ENCODE results near the gene FLYWCH1.

FLYWCH1 gene

DNA sequence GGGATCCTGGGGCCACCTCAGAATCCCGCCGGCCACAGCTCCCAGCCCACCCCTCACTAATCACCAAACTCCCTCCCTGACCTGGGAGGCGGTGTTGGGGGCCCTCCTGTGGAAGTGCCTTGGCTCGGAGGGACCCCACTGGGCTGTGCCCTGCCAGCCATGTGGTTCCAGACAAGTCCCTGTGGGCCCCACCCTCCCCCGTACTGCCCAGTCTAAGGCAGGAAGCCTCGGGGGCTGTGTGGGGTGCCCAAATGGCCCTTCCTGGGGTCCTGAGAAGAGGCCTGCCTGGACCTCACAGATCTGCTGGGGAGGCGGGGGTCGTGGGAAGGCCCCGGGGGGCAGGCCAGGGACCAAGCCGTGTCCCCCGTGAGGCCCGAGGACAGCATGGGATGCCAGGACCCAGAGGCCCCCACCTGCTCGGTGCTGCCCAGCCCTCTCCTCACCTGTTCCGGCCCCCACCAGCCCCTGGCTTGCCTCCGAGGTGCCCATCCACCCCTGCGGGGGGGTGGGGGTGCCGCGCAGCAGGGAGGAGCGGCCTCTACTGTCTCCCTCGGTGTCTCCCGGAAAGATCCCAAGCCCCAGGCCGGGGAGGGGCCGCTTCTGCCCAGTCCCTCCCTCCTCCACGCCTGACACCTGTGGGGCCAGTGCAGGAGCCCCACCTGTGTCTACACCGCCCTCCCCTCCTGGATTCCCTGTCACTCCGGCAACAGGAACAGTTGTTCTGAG lies 43.1 kb downstream of the FLYWCH1 start:
- no peak overlapping the region for H3K4me3 ChIP-seq (ENCODE audit: low read length)
- DNase-seq (ENCODE audit: low read depth): no peak
- TF ChIP-seq CTCF (conservative IDR thresholded peaks at IDR 0.05; ENCODE audit: low read length): no peak

- no peak for DNase-seq (ENCODE audit: low read depth)
- no peak overlapping the region for H3K4me3 ChIP-seq (ENCODE audit: low read length)
- no peak for TF ChIP-seq CTCF (conservative IDR thresholded peaks at IDR 0.05; ENCODE audit: low read length)
Observed at GRCh38 chr16:2955438-2955778, 43.7 kb downstream of the FLYWCH1 start.

DNA sequence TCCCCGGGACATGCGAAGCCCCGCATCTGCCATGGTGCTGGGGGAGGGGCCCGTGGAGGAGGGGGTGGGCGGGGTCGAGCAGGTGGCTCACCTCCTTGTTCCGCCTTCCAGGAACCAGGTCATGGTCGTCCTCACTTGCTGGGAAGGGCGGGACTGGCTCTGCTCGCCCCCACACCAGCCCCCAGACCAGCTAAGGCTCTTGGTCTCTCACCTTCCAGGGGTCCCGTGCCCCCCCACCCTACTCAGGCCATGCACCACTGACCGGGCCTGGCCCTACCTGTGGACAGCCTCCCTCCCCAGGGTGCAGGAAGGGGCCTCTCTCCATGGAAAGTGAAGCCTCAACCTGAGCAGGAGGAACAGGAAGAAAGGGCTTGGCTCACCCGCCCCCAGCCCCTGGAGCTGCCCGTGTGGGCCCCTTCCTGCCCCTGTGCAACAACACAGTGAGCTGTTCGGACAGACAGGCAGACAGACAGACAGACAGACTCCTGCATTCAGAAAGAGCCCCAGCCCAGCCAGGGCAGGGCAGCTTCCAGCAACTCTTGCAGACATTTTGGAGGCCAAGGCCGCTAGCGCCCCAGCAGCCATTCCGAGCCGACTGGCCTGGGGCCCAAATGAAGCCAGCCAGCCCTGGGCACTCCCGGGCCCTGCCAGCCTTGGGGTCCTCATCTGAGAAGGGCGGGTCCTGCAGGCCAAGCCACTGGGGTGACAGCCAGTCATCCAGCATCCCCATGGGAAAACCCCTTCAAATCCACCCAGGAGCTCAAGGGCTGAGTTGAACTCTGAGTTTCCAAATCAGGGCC lies 44.2 kb downstream of the FLYWCH1 start:
- no peak for TF ChIP-seq CTCF (conservative IDR thresholded peaks at IDR 0.05; ENCODE audit: low read length)
- no peak overlapping the region for H3K4me3 ChIP-seq (ENCODE audit: low read length)
- no peak for DNase-seq (ENCODE audit: low read depth)

- DNase-seq (ENCODE audit: low read depth): no peak
- TF ChIP-seq CTCF (conservative IDR thresholded peaks at IDR 0.05; ENCODE audit: low read length): no peak
Observed at GRCh38 chr16:2956579-2956956, 44.8 kb downstream of the FLYWCH1 start.

DNA sequence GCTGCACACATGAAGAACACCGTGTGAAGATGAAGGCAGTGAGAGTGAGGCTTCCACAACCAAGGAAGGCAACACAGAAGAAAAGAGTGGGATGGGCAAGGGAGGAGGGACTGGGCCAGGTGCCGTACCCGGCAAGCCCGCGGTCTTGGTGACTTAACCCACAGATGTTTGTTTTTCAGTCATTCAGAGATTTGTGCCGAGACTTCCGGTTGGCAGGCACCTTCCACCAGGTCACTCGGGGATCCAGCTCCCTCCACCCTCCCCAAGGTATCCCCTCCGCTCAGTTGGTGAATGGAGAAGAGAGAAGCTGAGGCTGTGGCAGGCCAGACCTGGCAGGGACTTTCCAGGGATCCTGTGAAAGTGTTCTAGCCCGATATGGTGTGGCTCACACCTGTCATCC lies 47.5 kb downstream of the FLYWCH1 start:
- no peak for DNase-seq (ENCODE audit: low read depth)
- H3K4me3 ChIP-seq (ENCODE audit: low read length): no peak overlapping the region
- TF ChIP-seq CTCF (conservative IDR thresholded peaks at IDR 0.05; ENCODE audit: low read length): no peak

More at GRCh38 chr16:2956579-2956956, 44.8 kb downstream of the FLYWCH1 start:
- H3K4me3 ChIP-seq (ENCODE audit: low read length): no peak overlapping the region

GRCh38 chr16:2960183-2961010 lies 48.7 kb downstream of the FLYWCH1 start:
- DNase-seq (ENCODE audit: low read depth): no peak
- H3K4me3 ChIP-seq (ENCODE audit: low read length): no peak overlapping the region
- no peak for TF ChIP-seq CTCF (conservative IDR thresholded peaks at IDR 0.05; ENCODE audit: low read length)
